ENCODE data around the gene TSR1.
"Not testable (repeated sequence)": the region's sequence is repeated elsewhere in the genome, so short reads cannot be mapped to it uniquely, and the experiment has no call there.

TSR1 gene

GRCh38 chr17:2335726-2336214 is 487 bp downstream of the TSR1 start:
- no peak for DNase-seq

GRCh38 chr17:2331303-2331702 is 5.0 kb downstream of the TSR1 start:
- DNase-seq, result no peak

GRCh38 chr17:2323629-2324314 is 12.5 kb downstream of the TSR1 start:
- no peak for DNase-seq

- no peak for DNase-seq
Observed at GRCh38 chr17:2321399-2321798, 14.9 kb downstream of the TSR1 start.

GRCh38 chr17:2319051-2319450 is 17.2 kb downstream of the TSR1 start:
- no peak for DNase-seq

- no peak for DNase-seq
Observed at GRCh38 chr17:2317796-2318195, 18.5 kb downstream of the TSR1 start.

GRCh38 chr17:2316916-2317205 is 19.4 kb downstream of the TSR1 start:
- not testable (repeated sequence) for DNase-seq

- no peak for DNase-seq
Observed at GRCh38 chr17:2312736-2313135, 23.5 kb downstream of the TSR1 start.

GRCh38 chr17:2309338-2310154 is 26.7 kb downstream of the TSR1 start:
- no peak for DNase-seq

GRCh38 chr17:2304931-2305330 is 31.3 kb downstream of the TSR1 start:
- DNase-seq, result no peak

- peak; percentile 92 for DNase-seq
Observed at GRCh38 chr17:2303204-2304188, 32.8 kb downstream of the TSR1 start, which contains the start of the genes SMG6 and SRR. TSS of gene SMG6 (minus strand) at chr17:2303785. CDS start at chr17:2303720, 65 bp downstream. TSS of gene SRR (plus strand) at chr17:2303950. CDS start at chr17:2315561, 11,611 bp downstream.

- DNase-seq, result peak; percentile 3
Observed at GRCh38 chr17:2302778-2303203, 33.5 kb downstream of the TSR1 start.

GRCh38 chr17:2299756-2300155 is 36.5 kb downstream of the TSR1 start:
- no peak for DNase-seq

GRCh38 chr17:2299136-2299535 is 37.1 kb downstream of the TSR1 start:
- DNase-seq, result no peak

GRCh38 chr17:2297023-2297422 is 39.2 kb downstream of the TSR1 start:
- no peak for DNase-seq

- no peak for DNase-seq
Observed at GRCh38 chr17:2295575-2295974, 40.7 kb downstream of the TSR1 start.

- no peak for DNase-seq
Observed at GRCh38 chr17:2292100-2292499, 44.2 kb downstream of the TSR1 start.

- DNase-seq, result no peak
Observed at GRCh38 chr17:2289878-2290478, 46.3 kb downstream of the TSR1 start.

- DNase-seq, result no peak
Observed at GRCh38 chr17:2283302-2283701, 53.0 kb downstream of the TSR1 start.

GRCh38 chr17:2282297-2282873 is 53.9 kb downstream of the TSR1 start:
- peak; percentile 65 for DNase-seq

- DNase-seq, result no peak
Observed at GRCh38 chr17:2279707-2280106, 56.5 kb downstream of the TSR1 start.
